GM18502 (cell line): ENCODE results near the gene TM2D3.
"Not testable (repeated sequence)": the region's sequence is repeated elsewhere in the genome, so short reads cannot be mapped to it uniquely, and the experiment has no call there.

Experiments used
- ATAC-seq: cut with Tn5 transposase; IDR thresholded peaks from one replicate; pipeline ENCODE4 v1.9.1; 2021; ENCODE audit warnings: mild to moderate bottlenecking; ENCODE audit not compliant: unreplicated experiment, poor library complexity

TM2D3 gene

DNA sequence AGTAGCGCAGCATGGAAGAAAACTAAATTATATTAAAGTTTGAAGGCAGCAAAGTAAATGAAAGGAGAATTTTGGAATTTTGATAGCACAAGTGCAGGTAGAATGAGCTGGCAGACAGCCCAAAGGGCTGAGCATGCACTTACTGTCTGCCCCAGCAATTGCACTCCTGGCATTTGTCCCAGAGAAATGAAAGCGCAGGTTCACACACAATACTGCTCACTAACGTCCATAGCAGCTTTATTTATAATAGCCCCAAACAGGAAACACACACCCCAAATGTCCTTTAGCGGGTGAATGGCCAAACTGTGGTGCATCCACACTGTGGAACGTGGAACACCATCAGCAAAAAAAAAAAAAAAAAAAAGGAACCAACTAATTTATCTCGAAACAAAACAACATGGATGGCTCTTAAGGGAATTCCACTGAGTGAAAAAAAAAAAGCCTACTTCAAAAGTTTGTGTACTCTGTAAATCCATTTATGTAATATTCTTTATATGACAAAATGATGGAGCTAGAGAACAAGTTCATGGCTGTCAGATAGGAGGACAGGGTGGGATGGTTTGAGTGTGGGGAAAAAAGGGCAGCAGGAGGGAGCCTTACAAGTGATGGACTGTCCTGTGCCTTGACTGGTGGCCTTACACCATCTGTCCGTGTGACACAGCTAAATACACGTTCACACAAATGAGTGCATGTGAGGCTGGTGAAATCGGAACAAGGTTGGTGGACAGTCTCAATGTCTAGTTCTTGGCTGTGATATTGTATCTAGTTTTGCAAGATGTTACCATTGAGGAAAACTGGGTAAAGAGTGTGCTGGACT, 6.0 kb upstream of the TM2D3 start:
- ATAC-seq: no peak

DNA sequence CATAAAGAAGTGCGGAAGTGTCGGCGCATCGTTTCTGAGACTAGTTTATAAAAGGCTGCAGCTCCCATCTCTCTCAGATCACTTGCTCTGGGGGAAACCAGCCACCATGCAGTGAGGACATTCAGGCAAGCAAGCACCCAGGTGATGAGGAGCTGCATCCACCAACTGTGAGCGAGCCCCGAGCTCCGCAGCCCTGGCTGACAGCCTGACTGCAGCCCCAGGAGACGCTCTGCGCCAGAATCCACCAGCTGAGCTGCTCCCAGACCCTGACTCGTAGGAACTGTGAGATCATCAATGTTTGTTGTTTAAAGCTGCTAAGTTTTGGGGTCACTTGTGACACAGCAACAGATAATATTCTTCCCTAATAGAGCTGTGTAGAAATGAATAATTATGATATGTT, 5.0 kb upstream of the TM2D3 start:
- no peak for ATAC-seq

GRCh38 chr15:101654624-101655337, 2.6 kb upstream of the TM2D3 start:
- not testable (repeated sequence) for ATAC-seq

DNA sequence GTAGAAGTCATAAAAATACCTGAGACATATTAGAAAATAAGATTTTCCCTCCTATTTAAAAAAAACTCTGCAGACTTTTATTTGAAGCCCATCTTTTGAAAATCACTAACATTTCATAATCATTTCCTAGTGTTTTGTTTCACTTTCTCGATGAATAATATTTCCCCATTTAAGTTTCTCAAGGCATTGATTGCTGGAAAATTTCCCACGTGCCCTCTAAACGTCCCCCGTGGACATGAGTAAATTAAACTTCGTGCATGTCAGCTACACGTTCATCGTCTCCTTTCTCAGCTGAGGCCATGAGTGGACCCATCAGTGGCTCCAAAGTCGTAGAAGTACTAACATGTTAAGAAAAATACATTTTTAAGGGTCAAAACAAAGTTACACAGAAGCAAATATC, 2.0 kb upstream of the TM2D3 start:
- no peak for ATAC-seq

- ATAC-seq: no peak
Measured at GRCh38 chr15:101652786-101653430, 727 bp upstream of the TM2D3 start.

- ATAC-seq: peak; percentile 49
Measured at GRCh38 chr15:101651554-101652097, 555 bp downstream of the TM2D3 start.

- no peak for ATAC-seq
Measured at GRCh38 chr15:101650145-101650544, 2.0 kb downstream of the TM2D3 start.

DNA sequence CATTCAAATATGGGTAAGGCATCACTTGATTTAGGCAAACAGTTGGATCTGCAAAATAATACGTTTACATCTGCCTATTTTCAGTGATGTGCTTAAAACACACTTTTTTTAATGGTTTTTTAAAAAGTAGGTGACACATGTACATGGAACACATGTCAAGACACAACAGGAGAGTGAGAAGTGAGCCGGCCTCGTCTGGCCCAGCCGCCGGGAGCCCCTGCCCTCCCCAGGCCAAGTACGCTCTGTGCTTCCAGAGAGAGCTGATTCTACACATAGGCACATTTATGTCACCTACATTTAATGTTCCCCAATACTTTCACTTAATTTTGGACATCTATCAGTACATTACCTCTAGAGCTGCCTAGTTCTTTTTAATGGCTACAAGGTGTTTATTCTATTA, 3.8 kb downstream of the TM2D3 start:
- no peak for ATAC-seq

- no peak for ATAC-seq
Measured at GRCh38 chr15:101647251-101647650, 4.9 kb downstream of the TM2D3 start.

DNA sequence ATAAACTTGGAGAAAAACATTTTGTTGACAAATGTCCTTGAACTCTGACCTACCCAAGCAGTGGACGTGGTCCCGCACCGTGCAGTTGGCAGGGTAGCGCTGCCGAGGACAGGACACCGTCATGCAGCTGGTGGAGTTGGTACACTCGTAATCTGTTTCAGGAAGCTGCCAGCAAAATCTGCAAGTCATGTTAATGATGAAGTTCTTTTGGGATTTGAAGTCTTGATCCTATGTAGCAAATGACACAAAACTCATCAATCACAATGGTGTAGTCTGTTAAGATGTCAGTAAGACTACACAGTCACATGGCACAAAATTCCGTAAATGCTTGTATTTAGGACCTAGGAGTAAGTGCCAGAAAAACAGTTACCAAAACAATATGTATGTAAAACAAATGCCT, 5.5 kb downstream of the TM2D3 start:
- ATAC-seq: no peak

GRCh38 chr15:101642361-101642760, 9.8 kb downstream of the TM2D3 start:
- no peak for ATAC-seq

- ATAC-seq: peak; percentile 55
Measured at GRCh38 chr15:101641894-101642293, 10.3 kb downstream of the TM2D3 start.

- ATAC-seq: peak; percentile 62
Measured at GRCh38 chr15:101641129-101641764, 10.9 kb downstream of the TM2D3 start.

DNA sequence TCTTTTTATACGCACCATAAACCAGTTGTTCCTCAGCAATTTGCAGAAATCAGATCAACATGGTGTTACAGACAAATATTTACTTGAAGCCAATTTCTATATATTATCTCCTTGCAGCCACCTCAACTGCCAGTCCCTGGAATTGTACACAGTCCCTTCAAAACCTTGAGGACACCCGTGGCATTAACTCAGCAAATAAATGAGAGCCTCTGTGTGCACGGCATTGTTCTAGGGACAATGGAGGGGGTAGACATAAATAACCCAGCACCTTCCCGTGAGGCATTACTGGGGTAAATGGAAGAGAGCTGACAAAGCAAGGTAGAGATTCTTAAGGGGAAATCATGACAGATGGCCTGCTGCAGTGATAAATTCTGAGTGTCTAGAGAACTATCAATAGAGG, 12.5 kb downstream of the TM2D3 start:
- no peak for ATAC-seq

GRCh38 chr15:101637919-101638318, 14.3 kb downstream of the TM2D3 start:
- no peak for ATAC-seq

- no peak for ATAC-seq
Measured at GRCh38 chr15:101637516-101637915, 14.7 kb downstream of the TM2D3 start.

DNA sequence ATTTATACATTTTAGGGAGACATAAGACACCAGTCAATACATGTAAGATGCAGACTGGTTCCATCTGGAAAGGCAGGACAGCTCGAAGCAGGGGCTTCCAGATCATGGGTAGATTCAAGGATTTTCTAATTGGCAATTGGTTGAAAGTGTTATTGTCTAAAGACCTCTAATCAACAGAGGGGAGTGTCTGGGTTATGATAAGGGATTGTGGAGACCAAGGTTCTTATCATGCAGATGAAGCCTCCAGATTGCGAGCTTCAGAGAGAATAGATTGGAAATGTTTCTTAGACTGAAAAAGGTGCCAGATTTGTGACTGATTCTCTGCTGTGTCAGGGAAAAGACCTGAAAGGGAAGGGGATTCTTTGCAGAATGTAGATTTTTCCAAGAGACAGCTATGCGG, 15.1 kb downstream of the TM2D3 start:
- no peak for ATAC-seq

- no peak for ATAC-seq
Measured at GRCh38 chr15:101635944-101636727, 16.0 kb downstream of the TM2D3 start.

DNA sequence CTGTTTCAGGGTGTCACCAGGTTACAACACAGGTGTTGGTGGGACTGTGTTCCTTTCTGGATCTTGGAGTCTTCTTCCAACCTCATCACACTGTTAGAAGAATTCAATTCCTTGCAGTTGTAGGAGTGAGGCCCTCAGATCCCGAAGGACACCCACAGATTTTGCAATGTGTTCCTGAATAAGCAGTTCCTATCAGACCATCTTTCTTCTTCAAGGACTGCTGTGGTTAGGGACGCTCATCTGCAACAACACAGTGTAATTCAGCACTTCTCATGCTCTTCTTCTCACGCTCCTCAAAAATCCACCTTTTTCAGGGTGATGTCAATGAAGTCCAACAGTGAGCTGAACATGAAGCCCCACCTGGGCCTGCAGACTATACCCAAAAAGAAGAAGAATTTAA, 18.8 kb downstream of the TM2D3 start:
- no peak for ATAC-seq

DNA sequence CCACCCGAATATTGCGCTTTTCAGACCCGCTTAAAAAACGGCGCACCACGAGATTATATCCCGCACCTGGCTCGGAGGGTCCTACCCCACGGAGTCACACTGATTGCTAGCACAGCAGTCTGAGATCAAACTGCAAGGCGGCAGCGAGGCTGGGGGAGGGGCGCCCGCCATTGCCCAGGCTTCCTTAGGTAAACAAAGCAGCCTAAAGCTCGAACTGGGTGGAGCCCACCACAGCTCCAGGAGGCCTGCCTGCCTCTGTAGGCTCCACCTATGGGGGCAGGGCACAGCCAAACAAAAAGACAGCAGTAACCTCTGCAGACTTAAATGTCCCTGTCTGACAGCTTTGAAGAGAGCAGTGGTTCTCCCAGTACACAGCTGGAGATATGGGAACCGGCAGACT, 25.5 kb downstream of the TM2D3 start:
- ATAC-seq: not testable (repeated sequence)
